IPS-18c (cell line): ENCODE results near the gene LPP.

Experiments
- H3K4me3 ChIP-seq: 2 replicates; pipeline ENCODE4 v1.7.0; 2013; ENCODE audit warnings: low read depth, mild to moderate bottlenecking, low read length, moderate library complexity; ENCODE audit not compliant: insufficient read depth
- H3K9me3 ChIP-seq: one replicate; pipeline ENCODE4 v1.6.1; 2013; ENCODE audit warnings: mild to moderate bottlenecking, low read length, moderate library complexity; ENCODE audit not compliant: control insufficient read depth, insufficient read depth

LPP gene

DNA sequence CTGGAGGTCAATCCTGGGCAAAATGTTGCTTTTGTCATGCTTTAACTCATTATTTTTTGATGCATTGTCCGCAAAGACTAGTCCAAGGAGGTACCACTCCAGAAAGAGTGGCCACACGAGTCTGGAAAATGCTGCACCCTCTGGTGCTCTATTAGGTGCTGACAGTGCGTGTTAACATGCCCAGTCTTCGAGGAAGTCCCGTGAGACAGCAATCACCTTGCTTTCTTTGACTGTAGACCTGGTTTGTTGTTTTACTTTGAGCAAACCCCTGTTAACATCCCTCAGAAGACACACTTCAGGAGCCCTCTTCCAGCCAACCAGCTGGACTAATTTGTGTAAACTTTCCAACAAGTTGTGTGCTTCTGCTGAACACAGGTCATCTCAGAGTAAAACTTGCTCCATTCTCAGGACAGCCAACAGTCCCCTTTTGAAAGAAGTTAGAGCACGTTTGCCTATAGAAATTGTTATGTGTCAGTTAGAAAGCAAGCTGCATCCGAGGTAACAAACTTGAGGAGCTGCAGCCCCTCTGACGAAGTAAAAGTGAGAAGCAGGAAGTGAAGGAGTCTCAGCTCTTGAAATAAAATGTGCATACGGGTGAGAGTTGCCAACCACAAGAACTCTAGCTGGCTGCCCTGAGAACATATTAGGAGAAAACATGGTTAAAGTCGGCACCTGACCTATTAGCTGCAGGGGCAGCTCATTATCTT lies 205.0 kb downstream of the LPP start:
- no peak overlapping the region for H3K4me3 ChIP-seq
- no peaks in the 10 kb centered on the region for H3K9me3 ChIP-seq

DNA sequence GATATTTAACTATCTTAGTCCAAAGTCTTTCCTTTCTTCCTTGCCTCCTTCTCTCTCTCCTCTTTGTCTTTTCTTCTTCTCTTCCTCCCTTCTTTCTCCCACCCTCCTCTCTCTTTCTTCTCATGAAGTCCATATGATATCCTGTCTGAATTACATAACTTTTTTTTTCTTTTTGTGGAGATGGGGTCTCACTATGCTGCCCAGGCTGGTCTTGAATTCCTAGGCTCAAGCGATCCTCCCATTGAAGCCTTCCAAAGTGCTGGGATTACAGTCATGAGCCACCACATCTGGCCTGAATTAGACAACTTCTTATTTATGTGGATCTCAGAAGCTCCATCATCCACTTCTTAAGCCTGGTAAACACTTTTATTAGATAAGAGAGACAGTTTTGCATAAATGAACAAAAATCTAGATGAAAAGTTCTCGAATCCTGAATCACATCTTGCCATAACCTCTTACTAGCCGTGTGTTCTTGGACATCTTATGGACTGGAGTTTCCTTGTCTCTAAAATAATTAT lies 206.5 kb downstream of the LPP start:
- H3K9me3 ChIP-seq, result no peaks in the 10 kb centered on the region
- no peak overlapping the region for H3K4me3 ChIP-seq

DNA sequence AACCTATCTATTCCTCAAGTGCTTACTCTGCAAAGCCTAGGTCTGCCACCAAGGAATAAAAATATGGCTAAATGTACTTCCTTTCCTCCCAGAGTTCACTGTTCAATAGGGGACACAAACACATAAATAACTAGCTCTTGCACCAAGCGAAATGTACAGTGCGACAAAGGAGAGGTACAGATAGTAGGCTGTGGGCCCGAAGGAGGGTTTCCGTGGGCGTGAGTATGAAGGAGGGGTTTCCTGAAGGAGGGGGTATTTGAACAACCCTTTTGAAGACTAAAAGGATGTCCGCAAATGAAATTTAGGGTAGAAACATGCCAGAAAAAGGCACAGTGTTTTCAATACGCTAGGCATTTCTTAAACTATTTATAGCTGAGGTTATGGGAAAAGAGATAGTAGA lies 207.9 kb downstream of the LPP start:
- no peak overlapping the region for H3K4me3 ChIP-seq
- H3K9me3 ChIP-seq, result no peaks in the 10 kb centered on the region

DNA sequence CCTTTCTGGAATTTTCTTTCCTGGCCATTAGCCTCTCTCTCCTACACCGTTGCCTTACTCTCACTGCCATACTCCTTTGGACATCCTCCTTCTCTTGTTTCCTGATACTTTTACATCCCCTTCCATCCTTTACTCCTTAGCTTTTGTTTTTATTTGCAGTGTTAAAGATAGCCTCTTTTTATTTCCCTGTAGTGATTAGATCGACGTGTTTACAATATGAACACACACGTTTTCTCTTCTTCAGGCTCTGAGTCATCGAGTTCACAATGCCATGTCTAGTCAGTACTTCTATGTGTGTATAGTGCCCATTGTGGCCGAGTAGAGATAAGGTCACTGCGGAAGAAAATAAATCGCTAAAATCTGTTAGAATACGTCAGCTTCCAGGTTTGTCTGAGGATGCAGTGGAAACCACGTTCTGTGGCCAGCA lies 208.5 kb downstream of the LPP start:
- no peak overlapping the region for H3K4me3 ChIP-seq
- H3K9me3 ChIP-seq, result no peaks in the 10 kb centered on the region

DNA sequence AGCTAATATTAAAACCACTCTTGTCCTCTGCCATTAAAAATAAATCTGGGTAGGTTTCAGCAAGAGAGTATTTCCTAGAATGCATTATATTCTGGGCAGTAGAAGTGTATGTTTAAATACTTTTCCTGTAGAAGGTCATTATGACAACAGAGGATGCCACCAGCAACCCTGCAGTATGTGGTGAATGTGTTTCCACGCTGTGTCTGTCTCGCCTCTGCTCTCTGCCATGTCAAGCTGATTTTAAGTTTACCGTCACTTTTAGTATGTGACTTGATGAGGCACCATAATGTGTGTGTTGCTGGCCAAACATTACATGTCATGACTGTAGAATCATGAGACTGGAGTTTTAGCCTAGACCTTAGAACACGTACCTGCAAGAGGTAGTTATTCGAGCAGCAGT lies 211.2 kb downstream of the LPP start:
- H3K9me3 ChIP-seq, result no peaks in the 10 kb centered on the region
- H3K4me3 ChIP-seq, result no peak overlapping the region

DNA sequence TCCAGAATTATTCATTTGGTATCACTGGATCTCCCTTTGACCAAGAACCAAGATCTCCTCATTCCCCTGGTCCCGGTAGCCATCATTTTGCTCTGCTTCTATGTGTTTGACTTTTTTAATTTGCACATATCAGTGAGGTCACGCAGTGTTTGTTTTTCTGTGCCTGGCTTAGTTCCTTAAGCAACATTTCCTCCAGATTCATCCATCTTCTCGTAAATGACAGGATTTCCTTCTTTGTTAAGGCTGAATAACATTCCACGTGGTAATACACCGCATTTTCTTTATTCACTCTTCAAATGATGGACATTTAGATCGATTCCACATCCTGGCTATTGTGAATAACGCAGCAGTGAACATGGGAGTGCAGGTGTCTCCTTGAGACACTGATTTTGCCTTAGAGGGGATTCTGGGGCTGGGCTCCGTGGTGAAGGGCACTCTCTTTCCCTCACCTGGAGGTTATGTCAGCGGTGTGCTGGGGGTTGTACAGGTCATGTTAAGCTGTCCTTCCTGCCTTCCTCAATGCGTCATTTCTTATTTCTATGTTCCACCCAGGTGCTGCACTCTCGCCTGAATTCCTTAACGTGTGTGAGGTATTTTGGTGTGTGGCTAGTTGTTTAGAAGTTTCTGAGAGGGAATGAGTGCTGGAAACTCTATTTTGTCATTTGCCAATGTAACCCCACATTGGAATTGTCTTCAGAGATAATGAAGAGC lies 212.2 kb downstream of the LPP start:
- H3K4me3 ChIP-seq, result no peak overlapping the region

DNA sequence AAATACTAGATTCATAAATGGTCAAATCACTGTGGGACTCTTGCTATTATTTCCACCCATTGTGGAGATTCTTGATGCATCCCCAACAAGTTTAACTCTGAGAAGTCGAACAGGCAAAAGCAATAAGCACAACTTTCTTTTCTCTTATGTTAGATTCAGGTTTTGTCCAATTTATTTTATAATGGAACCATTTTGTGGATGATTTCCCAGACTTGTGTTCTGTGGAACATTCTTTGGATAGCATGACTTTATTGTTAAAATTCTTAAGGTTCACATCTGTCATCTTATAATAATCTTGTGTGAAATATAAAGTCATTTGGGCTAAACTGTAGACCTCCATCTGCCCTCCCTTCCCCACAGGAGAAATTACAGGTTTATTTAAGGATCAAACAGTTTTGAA lies 213.7 kb downstream of the LPP start:
- Histone ChIP-seq H3K4me3 (no peak overlapping the region), H3K9me3 (no peaks in the 10 kb centered on the region)

More for the DNA sequence above, 212.2 kb downstream of the LPP start:
- H3K9me3 ChIP-seq, result no peaks in the 10 kb centered on the region

DNA sequence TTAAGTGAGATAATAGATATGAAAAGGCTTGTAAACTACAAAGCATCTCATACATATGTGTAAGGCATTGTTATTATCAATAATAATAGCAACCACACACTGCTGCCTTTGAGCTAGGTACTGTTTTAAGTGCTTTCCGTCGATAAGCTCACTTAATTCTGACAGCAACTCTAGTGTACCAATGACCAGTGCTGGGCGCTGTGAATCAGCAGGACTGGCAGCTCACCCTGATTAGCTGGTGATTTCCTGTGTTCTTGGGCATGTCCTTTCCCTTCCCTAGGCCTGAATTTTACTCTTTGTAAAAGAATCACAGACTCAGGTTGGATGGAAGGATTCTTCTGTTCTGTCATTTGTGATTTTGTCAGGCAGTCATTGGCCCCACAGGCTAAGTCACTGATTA lies 215.6 kb downstream of the LPP start:
- no peaks in the 10 kb centered on the region for H3K9me3 ChIP-seq
- no peak overlapping the region for H3K4me3 ChIP-seq

DNA sequence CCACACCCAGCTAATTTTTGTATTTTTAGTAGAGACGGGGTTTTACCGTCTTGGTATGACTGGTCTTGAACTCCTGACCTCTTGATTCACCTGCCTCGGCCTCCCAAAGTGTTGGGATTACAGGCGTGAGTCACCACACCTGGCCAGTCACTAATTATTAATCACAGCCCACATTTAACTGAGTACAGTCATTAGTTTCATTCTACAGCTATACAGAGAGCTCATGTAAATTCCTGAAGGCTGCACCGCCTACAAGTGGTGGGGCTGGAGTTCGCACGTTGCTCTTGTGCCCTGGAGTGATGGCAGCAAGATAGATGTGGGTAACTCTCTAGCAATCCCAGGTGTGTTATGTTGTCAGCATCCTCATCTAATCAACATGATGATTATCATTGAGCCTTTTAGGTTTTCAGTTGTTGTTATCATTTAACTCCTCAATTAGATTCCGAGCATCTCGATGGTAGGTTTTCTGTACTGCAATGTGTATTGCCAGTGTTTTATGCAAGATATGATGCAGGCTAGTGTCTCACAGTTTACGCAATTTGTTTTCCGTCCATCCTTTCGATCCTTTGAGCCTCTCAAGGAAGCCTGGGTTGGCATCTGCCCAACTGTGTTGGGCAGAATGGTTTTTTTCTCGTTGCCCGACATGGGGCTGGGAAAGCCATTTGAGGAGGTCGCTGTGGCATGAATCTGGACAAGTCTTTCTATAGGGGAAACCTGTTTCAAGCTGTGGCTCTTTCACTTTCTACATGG lies 216.3 kb downstream of the LPP start:
- no peak overlapping the region for H3K4me3 ChIP-seq

DNA sequence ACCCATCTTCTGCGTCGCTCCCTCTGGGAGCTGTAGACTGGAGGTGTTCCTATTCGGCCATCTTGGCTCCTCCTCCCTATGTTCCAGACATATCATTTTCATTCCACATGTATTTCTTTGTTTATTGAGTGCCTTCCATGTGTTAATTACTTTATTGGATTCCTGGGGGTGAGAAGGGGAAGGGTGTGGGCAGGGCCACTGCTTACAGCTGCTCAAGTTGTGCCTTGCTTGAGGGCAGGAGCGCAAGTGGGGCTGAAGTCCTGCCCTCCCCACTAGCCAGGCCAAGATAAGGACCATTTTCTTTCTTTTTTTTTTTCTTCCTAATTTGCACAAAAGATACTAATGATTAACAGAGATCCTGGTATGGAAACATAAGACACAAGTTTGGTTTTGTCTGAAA lies 224.8 kb downstream of the LPP start:
- H3K9me3 ChIP-seq, result peaks cover 2% of the 10 kb centered on the region
- no peak overlapping the region for H3K4me3 ChIP-seq

More for the DNA sequence above, 216.3 kb downstream of the LPP start:
- no peaks in the 10 kb centered on the region for H3K9me3 ChIP-seq

DNA sequence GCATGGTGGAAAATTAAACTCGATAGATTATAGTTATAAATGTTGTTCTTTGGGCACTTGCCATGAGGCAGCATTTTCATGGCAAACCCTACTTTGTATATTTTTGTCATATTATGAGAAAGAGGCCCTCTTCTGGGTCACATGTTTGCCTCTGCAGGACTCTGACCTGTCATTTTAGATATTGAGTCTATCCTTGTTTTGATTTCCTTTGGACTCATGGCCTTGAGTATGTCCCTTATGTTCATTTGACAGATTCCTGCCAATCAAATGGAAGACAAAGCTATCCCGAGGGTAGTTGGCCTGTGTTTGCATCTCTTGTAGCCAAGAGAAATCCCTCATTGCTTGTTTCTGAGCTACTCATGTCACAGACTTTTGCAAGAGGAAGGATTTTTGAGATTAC lies 226.3 kb downstream of the LPP start:
- no peak overlapping the region for H3K4me3 ChIP-seq
- peaks cover 2% of the 10 kb centered on the region for H3K9me3 ChIP-seq

DNA sequence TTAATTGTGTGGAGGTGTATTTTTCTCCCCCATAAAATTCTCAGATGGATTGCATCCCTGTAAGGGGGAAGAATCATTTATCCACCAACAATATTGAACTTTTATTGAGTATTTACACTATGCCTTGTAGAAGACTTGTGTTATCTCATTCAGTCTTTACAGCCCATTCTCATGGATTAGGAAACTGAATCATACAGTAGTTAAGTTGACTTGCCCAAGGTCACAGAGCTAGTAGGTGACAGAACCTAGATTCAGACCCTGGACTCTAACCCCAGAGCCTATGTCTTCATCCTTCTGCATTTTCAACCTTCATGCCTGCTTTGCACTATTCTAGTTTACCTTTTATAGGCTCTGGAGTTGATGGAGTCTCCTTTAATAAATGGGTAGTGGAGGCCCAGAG lies 226.8 kb downstream of the LPP start:
- H3K9me3 ChIP-seq, result peaks cover 2% of the 10 kb centered on the region
- H3K4me3 ChIP-seq, result no peak overlapping the region

DNA sequence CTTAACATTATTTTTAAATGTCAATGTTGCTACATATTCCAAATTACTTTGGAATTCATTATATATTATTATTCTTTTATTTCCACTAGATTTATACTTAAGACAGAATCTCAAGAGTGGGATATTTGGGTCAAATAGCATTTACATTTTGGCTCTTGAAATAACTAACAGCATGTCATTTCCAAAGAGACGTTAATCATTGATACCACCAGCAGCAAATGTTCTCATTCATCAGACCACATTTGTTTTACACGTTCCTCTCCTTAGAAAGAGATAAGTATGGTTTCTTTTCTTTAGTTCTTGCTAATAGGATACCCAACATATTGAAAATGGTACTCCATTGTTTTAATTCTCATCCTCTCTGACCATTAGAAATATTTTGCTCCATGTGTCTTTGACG lies 229.8 kb downstream of the LPP start:
- Histone ChIP-seq H3K9me3 (no peaks in the 10 kb centered on the region), H3K4me3 (no peak overlapping the region)

DNA sequence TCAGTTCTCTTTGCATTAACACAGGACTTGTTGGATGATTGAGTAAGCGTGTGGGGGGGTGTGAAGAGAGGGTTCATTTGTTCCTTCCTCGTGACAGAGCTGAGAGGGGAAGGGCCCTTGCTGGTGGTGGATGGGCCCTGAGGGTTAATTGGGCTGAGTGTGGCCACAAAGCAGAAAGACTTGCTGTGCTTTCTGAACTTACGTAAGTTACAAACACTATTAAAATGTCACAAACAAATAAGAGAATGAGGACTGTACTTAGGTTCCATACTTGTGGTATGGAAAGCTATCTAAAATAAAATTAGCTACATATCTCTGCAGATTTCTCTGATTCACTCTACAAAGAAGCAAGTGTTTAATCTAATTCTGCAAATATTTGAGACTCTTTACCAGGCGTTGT lies 231.3 kb downstream of the LPP start:
- Histone ChIP-seq H3K9me3 (no peaks in the 10 kb centered on the region), H3K4me3 (no peak overlapping the region)

DNA sequence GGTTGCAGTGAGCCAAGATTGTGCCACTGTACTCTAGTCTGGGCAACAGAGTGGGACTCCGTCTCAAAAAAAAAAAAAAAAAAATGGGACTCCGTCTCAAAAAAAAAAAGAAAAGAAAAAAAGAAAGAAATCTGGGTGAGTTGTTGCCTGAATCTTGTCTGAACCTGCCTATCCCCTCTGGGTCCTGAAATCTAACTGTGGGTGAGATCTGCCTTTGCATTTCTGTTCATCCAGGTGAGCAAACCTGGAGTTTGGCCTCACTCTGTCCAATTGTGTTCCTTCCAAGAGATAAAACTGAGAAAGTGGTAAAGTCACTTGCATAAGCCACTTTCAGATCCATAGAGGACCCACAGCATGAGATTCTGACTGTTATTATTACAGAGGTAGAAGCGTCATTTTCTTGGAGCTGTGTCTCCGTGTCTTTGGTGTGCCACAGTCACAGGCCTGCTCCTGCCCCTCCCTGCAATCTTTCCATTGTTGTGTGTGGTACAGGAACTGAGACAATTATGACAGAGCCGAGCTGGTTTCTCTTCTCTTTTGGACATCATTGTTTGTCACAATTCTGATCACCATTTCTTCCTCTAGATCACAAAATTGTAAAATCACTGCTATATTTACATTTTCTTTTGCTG lies 235.9 kb downstream of the LPP start:
- Histone ChIP-seq H3K4me3 (no peak overlapping the region), H3K9me3 (no peaks in the 10 kb centered on the region)

DNA sequence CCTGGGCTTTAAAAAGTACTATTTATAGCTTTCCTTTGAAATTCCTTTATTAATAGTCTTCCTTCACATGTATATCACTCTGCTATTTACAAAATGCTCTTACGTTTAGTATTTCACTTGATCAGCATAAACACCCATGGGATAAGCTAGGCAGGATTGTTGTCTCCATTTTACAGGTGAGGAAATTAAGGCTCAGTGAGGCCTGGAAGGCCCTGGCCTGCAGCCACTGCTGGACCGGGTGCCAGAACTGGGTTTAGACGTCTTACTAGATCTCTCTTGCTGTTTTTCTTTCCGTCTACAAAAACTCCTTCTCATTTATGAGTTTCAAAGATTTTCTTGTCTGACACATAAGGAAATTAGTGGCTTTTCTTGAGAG lies 236.4 kb downstream of the LPP start:
- H3K9me3 ChIP-seq, result no peaks in the 10 kb centered on the region
- no peak overlapping the region for H3K4me3 ChIP-seq

DNA sequence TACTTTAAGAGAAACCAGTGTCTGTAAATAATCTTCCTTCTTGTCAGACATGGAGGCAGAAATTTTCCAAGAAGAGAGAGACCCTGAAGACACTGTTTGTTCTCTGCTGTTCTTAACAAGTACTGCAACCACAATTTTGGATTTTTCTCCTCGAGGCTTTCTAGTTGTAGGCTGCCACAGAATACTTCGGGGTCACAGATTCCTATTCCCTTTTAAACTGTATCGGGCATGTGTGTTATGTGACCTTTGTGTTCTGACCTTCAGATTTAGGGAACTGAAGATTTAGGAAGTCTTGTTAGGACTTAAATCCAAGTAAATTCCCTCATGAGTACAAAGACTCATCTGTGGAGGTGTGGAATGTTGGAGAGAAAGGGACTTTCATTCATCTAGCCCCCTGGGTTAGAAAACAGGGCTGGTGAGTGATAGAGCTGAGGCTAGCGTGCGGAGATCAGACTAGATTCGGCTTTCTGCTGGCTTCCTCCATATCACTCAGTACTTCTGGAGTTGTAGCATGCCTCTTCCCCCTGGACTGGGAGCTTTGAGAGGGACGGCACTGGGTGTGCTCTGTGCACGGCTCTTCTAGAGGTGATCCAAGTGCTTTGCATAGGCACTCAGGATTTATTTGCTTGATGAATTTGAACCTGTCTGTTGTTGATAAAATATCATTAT lies 237.0 kb downstream of the LPP start:
- H3K9me3 ChIP-seq, result no peaks in the 10 kb centered on the region
- H3K4me3 ChIP-seq, result no peak overlapping the region
